Measurements from ENCODE around the gene RABL6.

Gene RABL6

GRCh38 chr9:136849038-136849959, 41.6 kb downstream of the RABL6 start, which contains the start of gene PHPT1:
PHPT1 (plus strand) TSS chr9:136849409; CDS start chr9:136849431, 22 bp downstream.
- peak; percentile 89 to 97 (median 92) for DNase-seq

- DNase-seq: no peak
Measured at GRCh38 chr9:136849960-136850865, 42.5 kb downstream of the RABL6 start.

GRCh38 chr9:136850866-136851775, 43.4 kb downstream of the RABL6 start:
- DNase-seq: no peak

GRCh38 chr9:136851941-136852663, 44.4 kb downstream of the RABL6 start, which contains the start of gene MAMDC4:
MAMDC4 (plus strand) TSS chr9:136852346; CDS start chr9:136852417, 71 bp downstream.
- DNase-seq: no peak

GRCh38 chr9:136852664-136853595, 45.2 kb downstream of the RABL6 start:
- DNase-seq: no peak

GRCh38 chr9:136853596-136854112, 45.9 kb downstream of the RABL6 start:
- DNase-seq: no peak

DNA sequence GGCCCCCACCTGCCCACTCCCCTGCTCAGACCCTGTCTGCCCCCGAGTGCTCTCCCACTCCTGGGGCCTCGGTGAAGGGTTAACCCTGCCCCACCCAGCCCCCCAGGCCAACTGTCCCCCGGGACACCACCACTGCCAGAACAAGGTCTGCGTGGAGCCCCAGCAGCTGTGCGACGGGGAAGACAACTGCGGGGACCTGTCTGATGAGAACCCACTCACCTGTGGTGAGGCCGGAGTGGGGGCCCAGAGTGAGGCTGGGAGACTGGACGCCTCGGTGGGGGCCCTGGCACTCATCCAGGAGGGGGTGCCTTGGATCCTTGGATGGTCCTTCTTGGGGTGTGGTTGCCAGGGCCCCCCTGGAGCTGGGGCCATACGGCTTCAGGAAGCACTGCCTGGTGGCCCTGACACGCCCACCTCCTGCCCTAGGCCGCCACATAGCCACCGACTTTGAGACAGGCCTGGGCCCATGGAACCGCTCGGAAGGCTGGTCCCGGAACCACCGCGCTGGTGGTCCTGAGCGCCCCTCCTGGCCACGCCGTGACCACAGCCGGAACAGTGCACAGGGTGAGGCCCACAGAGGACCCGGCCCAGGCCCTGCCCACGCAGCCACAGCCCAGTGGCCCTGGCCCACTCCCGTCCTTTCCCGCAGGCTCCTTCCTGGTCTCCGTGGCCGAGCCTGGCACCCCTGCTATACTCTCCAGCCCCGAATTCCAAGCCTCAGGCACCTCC, 46.5 kb downstream of the RABL6 start:
- no peak for DNase-seq

- no peak for DNase-seq
Measured at GRCh38 chr9:136854842-136855460, 47.2 kb downstream of the RABL6 start.

DNA sequence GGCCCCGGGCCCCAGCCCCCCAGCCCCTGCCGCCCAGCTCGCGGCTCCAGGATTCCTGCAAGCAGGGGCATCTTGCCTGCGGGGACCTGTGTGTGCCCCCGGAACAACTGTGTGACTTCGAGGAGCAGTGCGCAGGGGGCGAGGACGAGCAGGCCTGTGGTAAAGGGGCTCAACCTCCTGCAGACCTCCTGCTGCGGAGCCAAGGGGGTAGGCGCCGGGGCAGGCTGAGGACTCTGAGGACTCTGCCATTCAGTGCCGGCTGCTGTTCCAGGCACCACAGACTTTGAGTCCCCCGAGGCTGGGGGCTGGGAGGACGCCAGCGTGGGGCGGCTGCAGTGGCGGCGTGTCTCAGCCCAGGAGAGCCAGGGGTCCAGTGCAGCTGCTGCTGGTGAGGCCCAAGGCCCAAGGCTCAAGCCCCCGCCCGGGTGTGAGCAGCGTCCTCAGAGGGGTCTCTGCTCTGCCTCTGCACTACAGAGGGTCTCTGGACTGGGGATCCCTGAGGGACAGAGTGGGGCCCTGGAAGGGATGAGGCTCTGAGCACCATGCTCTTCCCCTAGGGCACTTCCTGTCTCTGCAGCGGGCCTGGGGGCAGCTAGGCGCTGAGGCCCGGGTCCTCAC, 47.8 kb downstream of the RABL6 start:
- no peak for DNase-seq

- no peak for DNase-seq
Measured at GRCh38 chr9:136856079-136856476, 48.3 kb downstream of the RABL6 start.

GRCh38 chr9:136856541-136857141, 48.9 kb downstream of the RABL6 start:
- DNase-seq: no peak

DNA sequence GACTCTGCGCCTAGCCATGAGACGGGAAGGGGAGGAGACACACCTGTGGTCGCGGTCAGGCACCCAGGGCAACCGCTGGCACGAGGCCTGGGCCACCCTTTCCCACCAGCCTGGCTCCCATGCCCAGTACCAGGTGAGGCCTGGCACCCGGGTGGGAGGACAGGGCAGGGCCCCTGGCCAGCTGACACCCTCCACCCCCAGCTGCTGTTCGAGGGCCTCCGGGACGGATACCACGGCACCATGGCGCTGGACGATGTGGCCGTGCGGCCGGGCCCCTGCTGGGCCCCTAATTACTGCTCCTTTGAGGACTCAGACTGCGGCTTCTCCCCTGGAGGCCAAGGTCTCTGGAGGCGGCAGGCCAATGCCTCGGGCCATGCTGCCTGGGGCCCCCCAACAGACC, 49.4 kb downstream of the RABL6 start:
- DNase-seq: no peak

GRCh38 chr9:136857581-136858412, 50.0 kb downstream of the RABL6 start:
- DNase-seq: no peak

- no peak for DNase-seq
Measured at GRCh38 chr9:136858452-136858843, 50.7 kb downstream of the RABL6 start.

DNA sequence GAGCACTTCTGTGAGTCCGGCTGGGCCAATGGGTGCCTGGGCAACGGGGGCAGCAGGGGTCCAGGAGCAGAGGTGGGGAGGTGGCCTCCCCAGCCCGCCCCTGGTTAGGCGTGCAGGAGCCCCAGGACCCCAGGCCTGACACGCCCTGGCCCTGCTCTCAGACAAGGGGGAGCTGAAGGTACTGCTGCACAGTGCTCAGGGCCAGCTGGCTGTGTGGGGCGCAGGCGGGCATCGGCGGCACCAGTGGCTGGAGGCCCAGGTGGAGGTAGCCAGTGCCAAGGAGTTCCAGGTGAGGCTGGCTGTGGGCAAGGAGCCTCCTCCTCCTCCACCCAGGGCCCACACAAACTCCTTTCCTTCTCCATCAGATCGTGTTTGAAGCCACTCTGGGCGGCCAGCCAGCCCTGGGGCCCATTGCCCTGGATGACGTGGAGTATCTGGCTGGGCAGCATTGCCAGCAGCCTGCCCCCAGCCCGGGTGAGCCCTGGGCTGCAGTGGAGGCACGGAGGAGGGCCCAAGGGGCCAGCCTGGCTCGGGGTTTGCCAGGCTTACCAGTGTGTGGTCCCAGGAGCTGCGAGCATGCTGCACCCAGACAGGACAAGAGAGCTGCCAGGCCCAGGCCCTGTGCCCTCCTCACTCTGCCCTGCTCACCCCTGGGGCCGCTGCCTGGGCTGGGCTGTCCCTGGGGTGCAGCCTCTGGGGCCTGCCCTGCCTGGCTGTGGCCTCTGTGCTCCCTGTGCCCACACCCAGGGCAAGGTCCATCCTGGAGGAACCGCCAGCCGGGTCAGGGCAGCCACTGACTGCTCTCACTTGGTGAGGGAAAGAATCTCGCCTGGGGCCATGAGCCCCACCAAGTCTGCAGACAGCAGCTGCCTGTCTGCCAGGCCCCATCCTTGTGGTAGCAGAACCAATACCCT, 51.4 kb downstream of the RABL6 start:
- no peak for DNase-seq

DNA sequence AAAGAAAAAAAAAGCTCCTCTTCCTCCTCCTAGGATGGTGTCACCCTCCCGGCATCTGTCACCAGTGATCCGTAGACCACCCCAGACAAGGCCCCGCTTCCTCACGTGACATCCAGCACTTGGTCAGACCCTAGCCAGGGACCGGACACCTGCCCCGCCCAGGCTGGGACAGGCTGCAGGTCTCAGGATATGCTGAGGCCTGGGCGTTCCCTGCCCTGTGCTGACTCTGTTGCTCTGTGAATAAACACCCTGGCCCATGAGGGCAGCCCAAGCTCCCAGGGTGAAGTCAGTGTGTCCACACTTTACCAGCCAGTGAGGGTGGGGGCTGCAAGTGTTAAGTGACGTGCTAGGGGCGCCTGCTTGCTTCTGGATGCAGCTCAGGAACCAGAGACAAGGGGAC, 52.8 kb downstream of the RABL6 start:
- DNase-seq: no peak
